Lung (tissue), 12 donors: Measurements from ENCODE around the gene CA12. TPM values are rescaled to one million over a fixed set of nuclear protein-coding genes. Genes with fewer than 3 reads are reported as not detected.

Experiments
- ATAC-seq: fragments of 200-7000 bp; cut with Tn5 transposase; one replicate; pipeline ENCODE4 v1.9.1; 2020; ENCODE audit warnings: moderate number of reproducible peaks; ENCODE audit not compliant: insufficient read depth, low FRiP score
- DNase-seq, 3 donors: peaks; one replicate each; pipeline ENCODE4 v3.0.0-alpha.2; 2013 to 2017
- H3K27ac ChIP-seq, 2 donors: one replicate each; pipeline ENCODE4 v1.5.1; 2013; ENCODE audit warnings: mild to moderate bottlenecking in 2 of 2, moderate library complexity in 2 of 2, control low read depth in 1 of 2, inconsistent platforms in 1 of 2, low read depth in 1 of 2, low read length in 1 of 2
- H3K27me3 ChIP-seq, 3 donors: one replicate each; pipeline ENCODE4 v1.5.1; 2013; ENCODE audit warnings: low read length in 2 of 3; ENCODE audit not compliant: control insufficient read depth in 3 of 3, insufficient read depth in 3 of 3
- H3K36me3 ChIP-seq, 4 donors: one replicate each; pipeline ENCODE4 v1.5.1; 2013; ENCODE audit warnings: low read length in 4 of 4, mild to moderate bottlenecking in 1 of 4, moderate library complexity in 1 of 4; ENCODE audit not compliant: control insufficient read depth in 4 of 4, insufficient read depth in 4 of 4
- H3K4me1 ChIP-seq, 5 donors: one replicate each; pipeline ENCODE4 v1.5.1; 2013; ENCODE audit warnings: low read length in 5 of 5, mild to moderate bottlenecking in 2 of 5, moderate library complexity in 1 of 5; ENCODE audit not compliant: control insufficient read depth in 5 of 5, insufficient read depth in 5 of 5
- H3K4me3 ChIP-seq: one replicate; pipeline ENCODE4 v1.5.1; 2013; ENCODE audit warnings: mild to moderate bottlenecking, control low read depth, moderate library complexity
- H3K9ac ChIP-seq, 2 donors: one replicate each; pipeline ENCODE4 v1.5.1; 2013; ENCODE audit warnings: low read length in 2 of 2, control low read depth in 1 of 2; ENCODE audit not compliant: insufficient read depth in 1 of 2
- H3K9me3 ChIP-seq, 4 donors: one replicate each; pipeline ENCODE4 v1.5.1; 2013; ENCODE audit warnings: low read length in 3 of 4, mild to moderate bottlenecking in 1 of 4, moderate library complexity in 1 of 4; ENCODE audit not compliant: control insufficient read depth in 4 of 4, insufficient read depth in 3 of 4
- CTCF ChIP-seq: IDR thresholded peaks from 2 replicates; pipeline ENCODE4 v1.5.1; 2012; ENCODE audit warnings: mild to moderate bottlenecking; ENCODE audit errors: control extremely low read depth, extremely low read depth
- WGBS, 2 donors: extraction: QIAGEN DNeasy Blood & Tissue Kit; methylation state at CpG; one replicate each; pipeline ENCODE4 v1.1.7; 2013; 5-methylcytosine and 5-hydroxymethylcytosine counted together
- polyA plus RNA-seq, 2 donors: library from polyadenylated mRNA; stranded (reverse); fragments of 200-250 nt; gene quantifications; one replicate each; pipeline ENCODE4 v1.2.1, GENCODE V29; 2013
- total RNA-seq, 2 donors: library from RNA; depleted of rRNA in 1 of 2; stranded (reverse); fragments of >200 nt in 1 of 2; gene quantifications; one replicate each; pipeline ENCODE4 v1.2.1, GENCODE V29; 2014 to 2021
- donor health status: control.
- donor health status: control.
- donor health status: Bipolar disorder and iron deficiency.
- donor health status: healthy.
- donor health status: DM: yes; HTN: yes; CAD: no.

Gene CA12
- total and polyA plus RNA-seq, 4 donors, result 2.2 to 46.8 (median 5.8) TPM

DNA sequence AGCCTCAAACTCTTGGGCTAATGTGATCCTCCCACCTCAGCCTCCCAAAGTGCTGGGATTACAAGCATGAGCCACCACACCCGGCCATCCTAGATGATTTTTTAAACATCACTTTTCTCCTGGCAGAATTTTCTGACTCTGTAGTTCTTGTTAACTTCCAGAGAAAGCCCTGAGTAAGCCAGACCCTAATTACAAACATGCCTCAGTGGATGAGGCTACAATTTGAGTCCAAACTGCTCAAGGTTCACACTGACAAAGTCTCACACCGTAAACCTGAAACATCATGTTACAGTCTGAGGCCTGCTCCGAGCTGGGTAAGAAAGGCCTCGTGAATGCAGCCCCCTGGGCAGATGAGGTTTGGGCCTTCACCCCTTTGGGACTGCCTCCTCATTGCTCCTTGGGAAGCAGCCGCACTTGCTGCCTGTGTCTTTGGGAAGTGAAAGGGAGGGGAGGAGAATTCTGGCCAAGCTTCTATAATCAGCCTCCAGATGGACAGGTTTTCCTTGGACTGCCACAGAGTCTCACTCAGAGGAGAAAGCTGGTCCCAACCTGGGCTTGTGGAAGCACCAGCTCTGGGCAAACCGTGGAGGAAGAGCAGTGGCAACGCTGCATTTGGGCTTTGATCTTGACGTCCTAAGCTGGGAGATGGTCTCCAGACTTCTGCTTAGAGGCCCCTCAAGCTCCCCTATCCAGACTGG, 46.0 kb downstream of the CA12 start:
- Histone ChIP-seq H3K27me3 (no peaks in the 10 kb centered on the region), H3K4me3 (no peak overlapping the region), H3K4me1 (no peaks in the 10 kb centered on the region), H3K36me3 (no peaks in the 10 kb centered on the region), H3K9me3 (no peaks in the 10 kb centered on the region), H3K9ac (no peak overlapping the region), H3K27ac (no peak overlapping the region)
- DNase-seq, result no peak
- no peak for TF ChIP-seq CTCF
- no peak for ATAC-seq
- 89 to 94% methylated on average over 8 of the region's 8 CpGs for WGBS, 2 donors

- 83 to 100% methylated on average over 2 of the region's 2 CpGs for WGBS, 2 donors
- Histone ChIP-seq H3K27ac (no peak overlapping the region), H3K27me3 (no peaks in the 10 kb centered on the region), H3K9me3 (no peaks in the 10 kb centered on the region), H3K36me3 (no peaks in the 10 kb centered on the region), H3K4me3 (no peak overlapping the region), H3K9ac (no peak overlapping the region), H3K4me1 (no peaks in the 10 kb centered on the region)
- ATAC-seq, result no peak
- no peak for TF ChIP-seq CTCF
- DNase-seq, result no peak
Measured at GRCh38 chr15:63334821-63335220, 46.8 kb downstream of the CA12 start.

DNA sequence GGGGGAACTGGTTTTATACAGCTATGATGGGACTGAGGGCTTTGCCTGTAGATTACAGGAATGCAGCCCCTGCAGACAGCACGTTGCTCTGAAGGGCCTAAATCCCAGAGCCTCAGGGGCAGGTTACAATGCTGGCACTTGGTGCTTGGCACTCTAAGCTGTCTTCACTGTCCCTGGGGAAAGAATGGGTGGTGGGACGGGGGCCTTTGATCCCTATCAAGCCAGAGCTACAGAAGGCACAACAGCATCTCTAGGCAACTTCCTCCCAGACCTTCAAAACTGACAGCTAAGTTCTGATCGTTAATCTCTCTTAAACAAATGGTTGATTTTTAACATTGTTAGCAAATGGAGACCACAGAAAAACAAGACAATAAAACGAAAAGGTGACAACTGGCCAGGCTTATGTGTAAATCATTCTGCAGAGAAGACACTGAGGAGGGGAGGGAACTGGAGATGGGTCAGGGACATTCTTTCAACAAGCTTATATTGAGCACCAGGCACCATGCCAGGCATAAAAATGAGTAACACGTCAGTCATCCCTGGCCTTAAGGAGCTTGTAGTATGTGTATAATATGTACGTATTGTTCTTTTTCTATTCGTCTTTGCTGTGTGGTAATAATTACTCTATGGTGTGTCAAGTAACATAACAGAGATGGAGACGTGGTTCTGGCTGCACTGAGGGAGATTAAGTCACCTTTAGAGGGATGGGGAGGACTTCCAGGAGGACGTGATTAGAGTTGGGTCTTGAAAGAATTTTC, 49.1 kb downstream of the CA12 start:
- Histone ChIP-seq H3K4me1 (no peaks in the 10 kb centered on the region), H3K4me3 (no peak overlapping the region), H3K36me3 (no peaks in the 10 kb centered on the region), H3K27me3 (no peaks in the 10 kb centered on the region), H3K9me3 (no peaks in the 10 kb centered on the region), H3K27ac (no peak overlapping the region), H3K9ac (no peak overlapping the region)
- no peak for ATAC-seq
- no peak for TF ChIP-seq CTCF
- peak in 1 of 3 donors; percentile 38 for DNase-seq
- 51 to 53% methylated on average over 9 of the region's 9 CpGs for WGBS, 2 donors
